Skin epidermis (tissue), 12 donors: ENCODE measurements around the gene CDC42BPG.
"Not testable (repeated sequence)": the region's sequence is repeated elsewhere in the genome, so short reads cannot be mapped to it uniquely, and the experiment has no call there.

Source experiments
- H3K27ac ChIP-seq, 21 experiments: fragments of 200-600 bp; sonication (generic) in 11 of 21; one replicate each; pipeline ENCODE4 v1.5.0; 2020; ENCODE audit warnings: mild to moderate bottlenecking in 3 of 21, inconsistent platforms in 2 of 21, moderate library complexity in 2 of 21
- H3K4me3 ChIP-seq, 7 experiments: fragments of 200-600 bp; sonication (generic) in 2 of 7; one replicate each; pipeline ENCODE4 v1.5.0; 2020; ENCODE audit warnings: inconsistent platforms in 2 of 7, mild to moderate bottlenecking in 2 of 7, moderate library complexity in 1 of 7

Gene CDC42BPG

DNA sequence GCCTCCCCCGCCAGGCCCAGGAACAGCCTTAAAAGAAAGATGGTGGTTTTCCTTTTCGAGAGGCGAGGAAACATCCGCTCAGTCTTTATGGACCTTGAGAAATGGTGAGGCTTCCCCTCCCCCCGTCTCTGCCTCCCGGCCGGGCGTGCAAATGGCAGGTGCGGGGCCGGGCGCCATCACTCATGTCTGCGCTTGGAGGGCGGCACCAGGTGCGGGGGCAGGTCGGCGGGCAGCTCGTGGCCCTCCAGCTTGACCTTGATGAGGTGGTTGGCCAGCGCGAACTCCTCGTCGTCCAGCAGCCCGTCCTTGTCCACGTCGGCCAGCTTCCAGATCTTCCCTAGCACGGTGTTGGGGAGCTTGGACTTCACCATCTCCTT is 9.7 kb upstream of the CDC42BPG start:
- no peak overlapping the region for H3K4me3 ChIP-seq
- peak overlapping the region in 17 of 21 experiments; percentile 25 to 93 (median 77) for H3K27ac ChIP-seq

DNA sequence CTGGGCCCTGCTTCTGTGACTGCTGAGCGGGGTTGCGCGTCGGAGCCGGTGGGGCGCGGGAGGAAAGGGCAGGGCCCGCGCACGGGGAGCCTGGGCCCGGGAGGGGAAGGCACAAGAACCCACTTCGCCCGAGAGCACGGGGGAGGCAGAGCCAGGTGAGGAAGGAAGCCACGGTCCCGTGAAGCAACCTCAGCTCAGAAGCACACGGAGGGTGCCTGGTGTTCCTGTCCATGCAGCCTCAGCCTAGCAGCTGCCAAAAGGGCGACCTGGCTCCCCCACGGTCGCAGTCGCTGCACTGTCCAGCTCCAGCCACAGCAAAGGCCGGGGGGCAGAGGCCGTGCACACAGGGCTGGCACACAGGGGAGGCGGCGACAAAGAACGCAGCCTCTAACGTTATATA is 9.3 kb upstream of the CDC42BPG start:
- H3K4me3 ChIP-seq, result no peak overlapping the region
- peak overlapping the region in 15 of 21 experiments; percentile 27 to 93 (median 72) for H3K27ac ChIP-seq

DNA sequence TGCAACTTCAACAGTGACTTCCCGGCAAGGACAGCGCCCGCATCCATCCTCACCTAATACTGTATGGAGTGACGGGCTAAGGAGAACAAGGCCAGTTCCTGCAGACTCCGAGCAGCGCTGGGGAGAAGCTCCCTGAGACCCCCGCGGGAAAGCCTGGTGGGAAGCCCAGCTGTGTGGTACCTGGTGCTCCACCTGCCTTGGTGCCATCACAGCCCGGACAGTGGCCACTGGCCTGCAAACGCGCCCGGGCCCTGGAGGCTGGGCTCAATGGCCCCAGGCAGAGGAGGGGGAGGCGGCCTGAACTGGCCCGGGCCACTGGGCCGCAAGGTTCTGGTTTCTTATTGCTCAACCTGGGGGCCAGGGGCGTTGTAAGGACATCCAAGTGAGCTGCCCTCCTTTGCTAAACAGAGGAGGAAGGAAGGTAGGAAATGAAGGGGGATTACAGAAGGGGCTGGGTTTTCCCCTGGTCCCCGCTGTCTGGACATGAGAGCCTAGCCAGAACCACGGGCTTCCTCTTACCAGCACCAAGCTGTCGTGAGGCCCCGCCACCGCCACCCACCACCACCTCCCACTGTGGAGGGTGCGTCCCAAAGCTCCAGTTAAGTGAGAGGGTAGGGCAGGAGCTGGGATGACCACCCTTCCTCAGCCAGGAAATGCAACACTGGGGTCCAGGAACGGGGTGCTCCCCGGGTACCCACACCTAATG is 8.5 kb upstream of the CDC42BPG start:
- H3K4me3 ChIP-seq, result no peak overlapping the region
- H3K27ac ChIP-seq, result peak overlapping the region in 16 of 21 experiments; percentile 27 to 93 (median 70)

- H3K27ac ChIP-seq, result peak overlapping the region in 14 of 21 experiments; percentile 25 to 85 (median 65)
- no peak overlapping the region for H3K4me3 ChIP-seq
Measured at GRCh38 chr11:64851831-64852351, 7.4 kb upstream of the CDC42BPG start.

- Histone ChIP-seq H3K4me3 (no peak overlapping the region), H3K27ac (peak overlapping the region in 17 of 21 experiments; percentile 5 to 85 (median 60))
Measured at GRCh38 chr11:64850979-64851567, 6.6 kb upstream of the CDC42BPG start.

GRCh38 chr11:64849598-64850356 is 5.3 kb upstream of the CDC42BPG start:
- Histone ChIP-seq H3K27ac (peak overlapping the region in 7 of 21 experiments; percentile 6 to 57 (median 16)), H3K4me3 (no peak overlapping the region)

DNA sequence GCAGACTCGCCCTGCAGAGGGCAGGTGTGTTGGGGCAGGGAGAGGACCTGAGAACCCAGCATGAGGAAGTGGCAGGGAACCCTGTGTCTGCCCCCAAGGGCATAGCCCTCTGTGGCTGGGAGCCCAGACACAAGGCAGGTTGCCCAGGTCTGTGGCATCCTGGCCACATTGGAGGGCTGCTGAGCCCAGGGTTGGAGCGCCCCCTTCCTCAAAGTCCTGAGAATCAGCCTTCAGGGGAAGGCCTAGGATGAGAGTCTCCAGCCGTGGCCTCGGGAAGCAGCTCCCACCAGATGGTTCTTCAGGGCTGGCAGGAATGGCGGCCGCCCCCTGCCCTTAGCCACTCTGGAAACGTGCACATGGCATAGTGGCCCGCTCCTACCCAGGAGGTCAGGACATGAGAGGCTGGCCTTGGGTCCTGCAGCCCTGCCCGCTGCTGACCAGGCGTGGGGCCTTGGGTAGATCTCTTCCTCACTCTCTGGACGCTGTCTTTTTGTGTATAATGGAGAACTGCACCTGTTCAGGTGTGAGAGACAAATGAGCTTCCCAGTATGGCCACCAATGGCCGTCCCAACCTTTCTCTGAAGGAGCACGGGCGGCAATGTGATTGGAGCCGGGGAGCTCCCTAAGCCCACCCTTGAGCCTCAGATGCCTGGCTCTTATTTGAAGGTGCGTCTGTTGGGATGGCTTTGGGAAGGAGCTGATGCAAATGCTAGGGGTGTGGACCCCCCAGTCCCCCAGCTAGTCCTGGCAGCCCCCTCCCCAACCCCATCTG is 4.6 kb upstream of the CDC42BPG start:
- H3K27ac ChIP-seq, result peak overlapping the region in 8 of 21 experiments; percentile 14 to 57 (median 35)
- H3K4me3 ChIP-seq, result no peak overlapping the region

DNA sequence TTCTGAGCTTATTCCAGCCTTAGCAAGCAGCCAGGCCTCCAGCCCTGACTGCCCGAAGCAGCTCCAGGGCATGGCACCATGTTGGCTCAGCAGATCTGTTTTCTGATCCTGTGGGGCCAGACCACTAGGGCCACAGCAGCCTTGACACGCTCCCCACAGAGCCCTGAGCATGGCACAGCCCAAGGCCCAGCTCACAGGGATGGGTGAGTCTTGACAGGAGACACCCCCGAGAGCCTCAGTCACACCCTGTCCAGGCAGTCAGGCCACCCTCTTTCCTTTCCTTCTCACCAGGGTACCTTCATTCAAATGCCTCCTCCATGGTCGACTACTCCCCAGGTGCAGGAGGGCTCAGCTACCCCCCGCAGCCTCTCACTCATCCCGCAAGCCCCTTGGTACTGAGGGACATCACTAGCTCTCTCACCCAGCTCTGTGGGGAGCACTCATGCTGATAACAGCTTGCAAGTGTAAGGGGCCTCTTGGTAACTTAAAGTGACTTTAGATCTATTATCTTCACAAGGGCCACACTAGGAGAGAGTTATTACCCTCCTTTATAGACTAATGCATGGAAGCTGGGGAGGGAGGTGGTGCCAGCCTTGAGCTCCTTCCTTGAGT is 3.9 kb upstream of the CDC42BPG start:
- no peak overlapping the region for H3K4me3 ChIP-seq
- peak overlapping the region in 6 of 21 experiments; percentile 14 to 57 (median 32) for H3K27ac ChIP-seq

GRCh38 chr11:64846998-64847666 is 2.7 kb upstream of the CDC42BPG start:
- peak overlapping the region in 1 of 21 experiments; percentile 12 for H3K27ac ChIP-seq

DNA sequence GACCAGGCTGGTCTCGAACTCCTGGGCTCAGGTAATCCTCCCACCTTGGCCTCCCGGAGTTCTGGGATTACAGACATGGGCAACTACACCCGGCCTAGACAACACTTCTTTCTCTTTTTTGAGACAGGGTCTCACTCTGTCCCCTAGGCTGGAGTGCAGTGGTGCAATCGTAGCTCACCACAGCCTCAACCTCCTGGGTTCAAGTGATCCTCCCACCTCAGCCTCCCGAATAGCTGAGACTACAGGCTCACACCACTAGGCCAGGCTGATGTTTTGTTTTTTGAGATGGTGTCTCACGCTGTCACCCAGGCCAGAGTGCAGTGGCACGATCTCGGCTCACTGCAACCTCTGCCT is 1.3 kb upstream of the CDC42BPG start:
- not testable (repeated sequence) for H3K4me3 ChIP-seq
- H3K27ac ChIP-seq, result peak overlapping the region in 2 of 21 experiments; percentile 21 to 88

More at GRCh38 chr11:64846998-64847666, 2.7 kb upstream of the CDC42BPG start:
- H3K4me3 ChIP-seq, result no peak overlapping the region

- Histone ChIP-seq H3K27ac (peak overlapping the region in 20 of 21 experiments; percentile 46 to 93 (median 83)), H3K4me3 (peak overlapping the region; percentile 38 to 58 (median 45))
Measured at GRCh38 chr11:64845129-64845775, 799 bp upstream of the CDC42BPG start.

DNA sequence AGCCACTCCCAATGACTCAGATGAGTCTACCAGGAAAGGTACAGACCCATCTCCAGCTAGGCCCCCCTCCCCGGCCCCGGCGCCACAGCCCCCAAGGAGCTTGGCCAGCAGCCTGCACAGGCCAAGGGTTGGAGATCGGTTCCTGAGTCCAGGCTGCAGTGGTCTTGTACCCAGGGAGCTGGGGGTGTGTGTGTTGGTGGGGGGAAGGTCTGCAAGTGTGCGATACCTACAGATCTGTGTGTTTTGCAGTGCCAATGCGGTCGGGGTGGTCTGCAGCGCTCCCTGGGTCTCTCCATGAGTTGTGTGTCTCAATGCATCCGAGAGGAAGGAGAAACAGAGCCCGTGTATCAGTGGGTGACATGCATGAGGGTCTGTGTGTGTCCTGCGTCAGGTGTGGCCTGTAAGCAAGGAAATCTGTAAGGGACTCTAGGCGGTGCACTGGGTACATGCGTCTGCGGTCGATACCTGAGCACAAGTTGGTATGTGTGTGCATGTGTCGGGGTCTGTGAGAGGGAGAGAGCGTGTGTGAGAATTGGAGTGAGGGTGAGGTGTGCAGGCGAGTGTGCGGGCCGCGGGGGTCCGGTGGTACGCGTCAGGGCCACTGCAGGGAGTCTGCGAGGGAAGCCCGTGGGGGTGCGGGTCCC is 645 bp downstream of the CDC42BPG start:
- H3K27ac ChIP-seq, result peak overlapping the region; percentile 46 to 93 (median 83)
- peak overlapping the region; percentile 38 to 58 (median 45) for H3K4me3 ChIP-seq

- Histone ChIP-seq H3K4me3 (peak overlapping the region; percentile 38 to 58 (median 45)), H3K27ac (peak overlapping the region in 20 of 21 experiments; percentile 55 to 93 (median 83))
Measured at GRCh38 chr11:64842851-64843685, 1.4 kb downstream of the CDC42BPG start.

DNA sequence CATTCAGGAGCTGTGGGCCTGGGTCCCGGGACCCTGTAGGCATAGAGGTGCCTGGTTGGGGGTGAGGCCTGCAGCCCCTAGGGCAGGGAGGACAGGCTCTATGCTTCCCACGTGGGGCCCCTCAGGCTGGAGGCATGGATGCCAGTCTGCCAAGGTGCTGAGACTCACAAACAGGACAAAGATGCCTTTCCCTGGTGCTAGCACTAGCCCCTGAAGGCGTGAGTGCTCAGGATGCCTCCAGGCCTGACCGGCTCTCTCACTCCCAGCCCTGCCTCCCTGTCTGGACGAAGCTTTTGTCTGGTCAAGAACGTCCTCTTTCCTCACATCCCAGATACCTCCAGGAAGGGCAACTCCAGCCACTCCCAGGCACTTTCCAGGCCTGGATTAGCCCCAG is 2.1 kb downstream of the CDC42BPG start:
- Histone ChIP-seq H3K4me3 (peak overlapping the region in 4 of 7 experiments; percentile 1 to 58 (median 58)), H3K27ac (peak overlapping the region in 19 of 21 experiments; percentile 55 to 93 (median 83))

GRCh38 chr11:64841592-64842365 is 2.7 kb downstream of the CDC42BPG start:
- Histone ChIP-seq H3K4me3 (peak overlapping the region in 3 of 7 experiments; percentile 1 to 58 (median 58)), H3K27ac (peak overlapping the region in 18 of 21 experiments; percentile 55 to 93 (median 84))
